CD4-positive, alpha-beta memory T cell (primary cell): ENCODE measurements around the gene MTCL1. TPM values are rescaled to one million over a fixed set of nuclear protein-coding genes. Genes with fewer than 3 reads are reported as not detected.

Source experiments
- CTCF ChIA-PET: fragments of 350-600 bp; sonication (Branson Sonifier 250); formaldehyde crosslinking; loops from one replicate; lab custom pipeline; 2021; ENCODE audit warnings: inconsistent platforms; ENCODE audit not compliant: partially characterized antibody; lab: Charles Lee
- POLR2A ChIA-PET: fragments of 350-600 bp; sonication (Branson Sonifier 250); formaldehyde crosslinking; loops from one replicate; lab custom pipeline; 2021; ENCODE audit not compliant: partially characterized antibody; lab: Charles Lee
- DNase-seq, 5 donors: peaks; one replicate each; pipeline versions ENCODE4 v3.0.0 to v3.0.0-alpha.2; 2020 to 2022; ENCODE audit warnings: mixed read lengths in 1 of 5
- H3K27ac ChIP-seq: one replicate; pipeline ENCODE4 v1.7.0; 2013; ENCODE audit warnings: low read depth, low read length
- H3K27me3 ChIP-seq: 2 replicates; pipeline ENCODE4 v1.7.0; 2013; ENCODE audit warnings: mild to moderate bottlenecking, low read length, moderate library complexity; ENCODE audit not compliant: insufficient read depth
- H3K36me3 ChIP-seq: 2 replicates; pipeline ENCODE4 v1.7.0; 2013; ENCODE audit warnings: mild to moderate bottlenecking, low read length, moderate library complexity; ENCODE audit not compliant: insufficient read depth
- H3K4me1 ChIP-seq: 2 replicates; pipeline ENCODE4 v1.7.0; 2013; ENCODE audit warnings: mild to moderate bottlenecking, low read length, moderate library complexity; ENCODE audit not compliant: insufficient read depth
- H3K4me3 ChIP-seq, 2 donors: one replicate each; pipeline ENCODE4 v1.7.0; 2013; ENCODE audit warnings: low read length in 2 of 2, mild to moderate bottlenecking in 1 of 2
- H3K9me3 ChIP-seq, 2 donors: one replicate each; pipeline ENCODE4 v1.7.0; 2013; ENCODE audit warnings: low read length in 2 of 2, control low read depth in 1 of 2; ENCODE audit not compliant: control insufficient read depth in 1 of 2
- H3K27ac Mint-ChIP-seq, 7 donors: one replicate each; pipeline ENCODE4 v1.8.0; 2020 to 2021; ENCODE audit warnings: mixed read lengths in 7 of 7, mild to moderate bottlenecking in 6 of 7, inconsistent platforms in 3 of 7, moderate library complexity in 3 of 7
- H3K27me3 Mint-ChIP-seq, 2 donors: one replicate each; pipeline ENCODE4 v1.8.0; 2020 to 2021; ENCODE audit warnings: mixed read lengths in 2 of 2
- H3K36me3 Mint-ChIP-seq, 2 donors: one replicate each; pipeline ENCODE4 v1.8.0; 2020 to 2021; ENCODE audit warnings: mixed read lengths in 2 of 2, inconsistent platforms in 1 of 2, mild to moderate bottlenecking in 1 of 2
- H3K4me1 Mint-ChIP-seq, 4 donors: one replicate each; pipeline ENCODE4 v1.8.0; 2020 to 2021; ENCODE audit warnings: mixed read lengths in 4 of 4, mild to moderate bottlenecking in 1 of 4
- H3K4me3 Mint-ChIP-seq, 8 donors: one replicate each; pipeline ENCODE4 v1.8.0; 2020 to 2021; ENCODE audit warnings: mixed read lengths in 8 of 8, mild to moderate bottlenecking in 7 of 8, moderate library complexity in 6 of 8, inconsistent platforms in 3 of 8
- H3K9me3 Mint-ChIP-seq, 8 donors: one replicate each; pipeline ENCODE4 v1.8.0; 2020 to 2021; ENCODE audit warnings: mixed read lengths in 8 of 8, mild to moderate bottlenecking in 5 of 8, inconsistent platforms in 3 of 8, moderate library complexity in 1 of 8
- intact Hi-C: fragments of 100-400 bp; cut with micrococcal nuclease; formaldehyde crosslinking; loops from one replicate; pipeline ENCODE4 v1.15.1; 2023
- polyA plus RNA-seq, 2 donors: library from polyadenylated mRNA; unstranded; fragments of 300-500 nt; fragmentation: Illumina TruSeq; gene quantifications; one replicate each; pipeline ENCODE4 v1.2.3, GENCODE V29; 2021
- total RNA-seq, 2 experiments: library from RNA; stranded (reverse); gene quantifications; one replicate each; pipeline ENCODE4 v1.2.3, GENCODE V29; 2021

The MTCL1 gene
- total and polyA plus RNA-seq, 4 experiments from 2014 or later, result 0.29 to 0.36 TPM; not detected in 2

DNA sequence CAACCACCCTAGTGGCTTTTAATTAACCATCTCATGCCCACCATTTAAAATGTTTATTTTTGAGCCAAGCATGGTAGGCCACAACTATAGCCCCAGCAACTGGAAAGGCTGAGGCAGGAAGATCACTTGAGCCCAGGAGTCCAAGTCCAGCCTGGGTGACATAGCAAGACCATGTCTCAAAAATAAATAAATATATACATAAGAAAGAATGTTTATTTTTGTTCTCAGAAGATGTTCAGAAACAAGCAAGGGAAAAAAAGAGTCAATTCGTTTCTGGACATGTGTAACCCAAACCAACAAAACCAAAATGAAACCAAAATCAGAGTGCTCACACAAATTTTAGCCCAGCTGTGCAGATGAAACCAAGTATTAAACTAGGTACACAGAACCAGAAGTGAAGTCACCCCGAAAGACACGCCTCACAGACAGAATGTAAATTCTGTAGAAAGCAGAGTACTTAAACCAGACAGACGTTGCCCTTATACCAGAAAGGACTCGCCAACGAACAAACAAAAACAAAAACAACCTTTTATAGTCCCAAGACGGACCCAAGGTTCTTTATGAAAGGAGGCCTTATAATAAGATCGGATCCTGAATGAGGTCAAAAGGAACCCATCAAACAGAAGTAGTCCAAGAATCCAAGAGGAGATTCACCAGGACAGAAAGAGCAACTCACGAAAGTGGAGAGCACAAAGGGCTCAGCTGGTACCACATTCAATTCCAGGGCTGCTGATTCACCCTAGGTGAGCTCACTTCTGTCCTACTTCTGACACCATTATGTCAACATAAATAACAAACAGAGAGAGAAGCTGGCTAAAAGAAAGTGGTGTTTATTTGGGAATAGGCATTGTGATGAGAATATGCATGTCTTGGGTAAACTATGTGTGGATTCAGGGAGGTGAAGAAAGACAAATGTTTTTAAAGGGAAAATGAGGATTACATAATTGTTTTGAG lies 31.8 kb upstream of the MTCL1 start:
- Mint-ChIP-seq H3K27ac (no peak overlapping the region), H3K9me3 (peaks cover 0 to 4% (median 0%) of the 10 kb centered on the region in 8 donors), H3K27me3 (peaks cover 2% of the 10 kb centered on the region in 2 donors), H3K4me3 (no peak overlapping the region), H3K36me3 (no peaks in the 10 kb centered on the region), H3K4me1 (no peaks in the 10 kb centered on the region)
- no peak for DNase-seq
- Histone ChIP-seq H3K4me1 (no peaks in the 10 kb centered on the region), H3K27me3 (no peaks in the 10 kb centered on the region), H3K27ac (no peak overlapping the region), H3K4me3 (no peak overlapping the region), H3K36me3 (no peaks in the 10 kb centered on the region), H3K9me3 (no peaks in the 10 kb centered on the region)
- POLR2A ChIA-PET, result no interaction called here
- intact Hi-C loops, result no loop called here
- CTCF ChIA-PET, result no interaction called here

DNA sequence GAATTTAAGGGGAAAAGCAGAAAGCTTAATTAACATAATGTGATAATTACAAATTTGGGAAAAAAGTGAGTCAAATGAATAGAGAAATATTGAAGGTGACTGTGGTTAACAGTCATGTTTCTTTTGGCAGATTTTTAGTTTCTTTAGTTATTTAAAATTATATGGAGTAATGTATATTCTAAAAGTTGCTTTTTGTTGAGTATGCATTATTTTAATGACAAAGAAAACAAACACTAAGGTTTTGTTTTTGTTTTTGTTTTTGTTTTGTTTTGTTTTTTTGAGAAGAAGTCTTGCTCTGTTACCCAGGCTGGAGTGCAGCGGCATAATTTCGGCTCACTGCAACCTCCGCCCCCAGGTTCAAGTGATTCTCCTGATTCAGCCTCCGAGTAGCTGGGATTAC lies 30.3 kb upstream of the MTCL1 start:
- no peaks in the 10 kb centered on the region for H3K36me3 Mint-ChIP-seq
- no peaks in the 10 kb centered on the region for H3K36me3 ChIP-seq
- no peak overlapping the region for H3K27ac Mint-ChIP-seq
- ChIA-PET CTCF (interaction anchor here (1.4 kb wide), 1 partner anchor 12 kb away, joined by 4 read pairs; no protein-coding TSS in a partner anchor), POLR2A (no interaction called here)
- H3K9me3 Mint-ChIP-seq, result peaks cover 0 to 4% (median 0%) of the 10 kb centered on the region in 8 donors
- H3K4me1 ChIP-seq, result no peaks in the 10 kb centered on the region
- H3K27ac ChIP-seq, result no peak overlapping the region
- no peaks in the 10 kb centered on the region for H3K9me3 ChIP-seq
- no peak overlapping the region for H3K4me3 Mint-ChIP-seq
- intact Hi-C loops, result no loop called here
- no peak for DNase-seq
- no peaks in the 10 kb centered on the region for H3K27me3 ChIP-seq
- H3K4me3 ChIP-seq, result no peak overlapping the region
- H3K4me1 Mint-ChIP-seq, result no peaks in the 10 kb centered on the region
- H3K27me3 Mint-ChIP-seq, result peaks cover 0 to 2% of the 10 kb centered on the region in 2 donors

DNA sequence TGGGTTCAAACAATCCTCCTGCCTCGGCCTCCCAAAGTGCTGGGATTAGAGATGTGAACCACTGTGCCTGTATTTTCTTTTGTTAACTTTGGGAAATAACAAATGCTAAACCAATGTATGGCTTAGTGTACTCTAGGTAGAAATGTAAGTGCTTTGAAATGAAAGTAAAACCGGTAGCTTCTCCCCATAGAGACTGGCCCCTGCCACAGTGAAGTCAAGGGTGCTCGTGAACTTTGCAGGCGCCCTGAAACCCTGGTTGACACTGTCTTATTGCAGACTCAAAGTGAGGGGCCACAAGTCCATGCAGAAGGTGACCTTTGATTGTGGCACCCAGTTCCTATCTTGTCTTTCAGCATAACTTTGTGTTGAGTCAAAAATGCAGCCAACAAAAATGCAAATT lies 24.2 kb upstream of the MTCL1 start:
- H3K4me1 ChIP-seq, result no peaks in the 10 kb centered on the region
- Mint-ChIP-seq H3K27me3 (no peaks in the 10 kb centered on the region), H3K9me3 (no peaks in the 10 kb centered on the region), H3K36me3 (no peaks in the 10 kb centered on the region), H3K4me3 (no peak overlapping the region), H3K27ac (peak overlapping the region in 1 of 7 donors; percentile 10), H3K4me1 (no peaks in the 10 kb centered on the region)
- no peak for DNase-seq
- no peaks in the 10 kb centered on the region for H3K36me3 ChIP-seq
- intact Hi-C loops, result no loop called here
- CTCF ChIA-PET, result no interaction called here
- no peaks in the 10 kb centered on the region for H3K9me3 ChIP-seq
- POLR2A ChIA-PET, result no interaction called here
- no peaks in the 10 kb centered on the region for H3K27me3 ChIP-seq
- H3K4me3 ChIP-seq, result no peak overlapping the region
- H3K27ac ChIP-seq, result no peak overlapping the region

DNA sequence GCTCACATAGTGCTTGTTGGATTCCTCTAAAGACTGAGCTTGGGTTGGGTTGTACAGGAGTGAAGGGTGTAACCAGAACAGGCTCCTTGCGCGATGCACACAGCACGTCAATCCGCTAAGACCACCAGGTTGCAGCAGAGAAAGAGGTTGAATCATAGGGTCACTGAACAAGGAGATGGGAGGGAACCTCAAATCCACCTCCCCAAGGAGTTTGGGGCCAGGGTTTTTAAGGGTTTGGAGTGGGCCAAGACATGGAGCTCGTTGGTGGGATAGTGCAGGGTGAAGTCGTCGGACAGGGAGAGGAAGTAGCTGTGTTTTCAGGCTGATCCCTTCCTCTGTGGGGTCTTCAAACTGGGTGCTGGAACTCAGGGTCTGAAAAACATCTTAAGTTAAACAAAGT lies 20.8 kb upstream of the MTCL1 start:
- Mint-ChIP-seq H3K9me3 (no peaks in the 10 kb centered on the region), H3K36me3 (no peaks in the 10 kb centered on the region), H3K27ac (no peak overlapping the region), H3K27me3 (peaks cover 0 to 4% of the 10 kb centered on the region in 2 donors), H3K4me3 (no peak overlapping the region), H3K4me1 (no peaks in the 10 kb centered on the region)
- Histone ChIP-seq H3K27ac (no peak overlapping the region), H3K4me3 (no peak overlapping the region), H3K4me1 (no peaks in the 10 kb centered on the region), H3K36me3 (no peaks in the 10 kb centered on the region), H3K9me3 (no peaks in the 10 kb centered on the region), H3K27me3 (no peaks in the 10 kb centered on the region)
- ChIA-PET CTCF (interaction anchor here (4.4 kb wide), 1 partner anchor 11 kb away, joined by 25 read pairs; no protein-coding TSS in a partner anchor), POLR2A (no interaction called here)
- DNase-seq, result no peak
- intact Hi-C loops, result no loop called here

DNA sequence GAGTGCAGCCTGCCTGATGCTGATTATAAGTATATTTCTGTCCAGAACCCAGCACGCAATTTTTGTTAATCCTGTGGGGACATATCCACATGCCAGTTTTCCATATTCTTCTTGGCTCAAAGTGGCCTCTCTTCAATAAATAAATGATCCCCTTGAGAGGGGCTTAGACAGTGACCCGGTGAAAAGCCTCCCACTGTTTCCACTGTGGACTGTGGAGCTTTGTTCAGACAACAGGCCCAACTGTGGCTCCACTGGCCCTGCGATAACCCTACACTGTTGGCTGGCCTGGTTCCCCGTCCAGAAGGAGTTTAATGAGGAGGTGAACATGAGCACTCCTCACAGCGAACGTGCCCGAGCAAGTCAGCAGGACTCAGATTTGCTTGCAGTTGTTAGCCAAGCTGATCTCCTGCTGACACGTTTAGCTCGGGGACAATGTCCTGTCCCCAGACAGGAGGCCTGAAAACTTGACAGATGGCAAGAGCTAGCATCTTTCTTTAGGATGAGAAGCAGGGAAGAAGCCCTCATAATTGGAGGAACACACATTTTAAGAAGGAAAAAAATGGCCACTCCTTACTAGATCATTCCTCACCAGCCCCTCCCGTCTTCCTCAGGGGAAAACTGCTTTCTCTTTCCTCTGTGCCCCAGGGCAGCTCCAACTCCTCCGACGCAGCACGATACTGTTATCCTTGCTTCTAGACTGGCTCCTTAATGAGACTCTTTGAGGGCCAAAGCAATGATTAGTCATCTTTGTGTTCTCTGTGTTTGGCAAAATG lies 20.0 kb upstream of the MTCL1 start:
- Mint-ChIP-seq H3K4me1 (no peaks in the 10 kb centered on the region), H3K4me3 (no peak overlapping the region), H3K27ac (no peak overlapping the region), H3K36me3 (no peaks in the 10 kb centered on the region), H3K9me3 (no peaks in the 10 kb centered on the region), H3K27me3 (peaks cover 0 to 4% of the 10 kb centered on the region in 2 donors)
- no peak for DNase-seq
- Histone ChIP-seq H3K36me3 (no peaks in the 10 kb centered on the region), H3K4me1 (no peaks in the 10 kb centered on the region), H3K27me3 (no peaks in the 10 kb centered on the region), H3K4me3 (no peak overlapping the region), H3K27ac (no peak overlapping the region), H3K9me3 (no peaks in the 10 kb centered on the region)
- ChIA-PET POLR2A (no interaction called here), CTCF (interaction anchor here (4.4 kb wide), 1 partner anchor 10 kb away, joined by 25 read pairs; no protein-coding TSS in a partner anchor)
- intact Hi-C loops, result no loop called here

DNA sequence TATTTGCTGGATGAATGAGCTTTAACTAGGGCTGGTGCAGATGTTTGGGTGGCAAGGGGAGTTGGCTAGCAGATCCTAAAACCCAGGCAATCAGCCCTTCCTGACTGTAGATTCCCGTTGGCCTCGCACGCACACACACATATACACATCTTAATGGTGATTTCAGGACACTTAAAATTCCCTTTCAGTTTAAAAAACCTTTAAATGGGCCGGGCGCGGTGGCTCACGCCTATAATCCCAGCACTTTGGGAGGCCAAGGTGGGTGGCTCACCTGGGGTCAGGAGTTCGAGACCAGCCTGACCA lies 19.5 kb upstream of the MTCL1 start:
- no peaks in the 10 kb centered on the region for H3K4me1 ChIP-seq
- no peak overlapping the region for H3K27ac Mint-ChIP-seq
- no peaks in the 10 kb centered on the region for H3K27me3 ChIP-seq
- no peak overlapping the region for H3K4me3 Mint-ChIP-seq
- H3K27me3 Mint-ChIP-seq, result peaks cover 0 to 4% of the 10 kb centered on the region in 2 donors
- CTCF ChIA-PET, result interaction anchor here (4.4 kb wide), 1 partner anchor 10 kb away, joined by 25 read pairs; no protein-coding TSS in a partner anchor
- H3K9me3 ChIP-seq, result no peaks in the 10 kb centered on the region
- H3K9me3 Mint-ChIP-seq, result no peaks in the 10 kb centered on the region
- H3K27ac ChIP-seq, result no peak overlapping the region
- DNase-seq, result no peak
- intact Hi-C loops, result no loop called here
- no peaks in the 10 kb centered on the region for H3K4me1 Mint-ChIP-seq
- H3K4me3 ChIP-seq, result no peak overlapping the region
- POLR2A ChIA-PET, result no interaction called here
- H3K36me3 Mint-ChIP-seq, result no peaks in the 10 kb centered on the region
- H3K36me3 ChIP-seq, result no peaks in the 10 kb centered on the region

DNA sequence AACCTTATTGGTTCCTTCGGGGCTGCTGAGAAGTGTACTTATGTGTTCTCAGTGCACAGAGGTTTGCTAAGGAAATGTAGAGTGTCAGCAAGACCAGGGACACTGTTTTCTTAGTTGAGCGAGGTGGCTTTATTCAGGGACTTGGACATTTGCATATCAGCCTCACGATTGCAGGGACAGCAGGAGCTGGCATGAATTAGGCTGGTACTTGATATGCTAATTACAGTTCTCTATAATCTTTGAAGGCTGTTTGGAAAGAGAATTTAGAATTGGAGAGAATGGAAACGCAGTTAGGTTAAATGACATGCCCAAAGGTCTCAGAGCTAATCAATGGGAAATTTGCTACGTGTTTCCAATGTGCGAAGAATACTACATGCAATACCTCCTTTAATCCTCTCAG lies 18.7 kb upstream of the MTCL1 start:
- Mint-ChIP-seq H3K27me3 (peaks cover 0 to 4% of the 10 kb centered on the region in 2 donors), H3K36me3 (no peaks in the 10 kb centered on the region), H3K9me3 (no peaks in the 10 kb centered on the region), H3K4me1 (no peaks in the 10 kb centered on the region), H3K4me3 (no peak overlapping the region), H3K27ac (no peak overlapping the region)
- CTCF ChIA-PET, result interaction anchor here (1.1 to 4.4 kb wide), 3 partner anchors 9 to 34 kb away, joined by 4 to 25 read pairs (median 4); no protein-coding TSS in a partner anchor
- POLR2A ChIA-PET, result no interaction called here
- H3K4me1 ChIP-seq, result no peaks in the 10 kb centered on the region
- H3K27me3 ChIP-seq, result no peaks in the 10 kb centered on the region
- no peak overlapping the region for H3K27ac ChIP-seq
- no peak overlapping the region for H3K4me3 ChIP-seq
- H3K9me3 ChIP-seq, result no peaks in the 10 kb centered on the region
- no peaks in the 10 kb centered on the region for H3K36me3 ChIP-seq
- intact Hi-C loops, result no loop called here
- no peak for DNase-seq
